HepG2 (cell line): ENCODE data around the gene COL9A3. TPM values are rescaled to one million over a fixed set of nuclear protein-coding genes. Genes with fewer than 3 reads are reported as not detected.

Experiments used
- DNMT3B ChIP-seq: conservative IDR thresholded peaks from 2 replicates; pipeline ENCODE4 v1.6.1; 2016; ENCODE audit warnings: missing biosample characterization, control low read depth
- EP300 ChIP-seq, 3 experiments: sonication (generic) in 1 of 3; formaldehyde crosslinking in 1 of 3; IDR thresholded peaks; 2 replicates each; pipeline versions ENCODE4 v1.5.1 to v1.6.1; 2011 to 2020; ENCODE audit warnings: low read depth in 2 of 3, low read length in 2 of 3, borderline replicate concordance in 1 of 3, improper control_type of control experiment in 1 of 3, mild to moderate bottlenecking in 1 of 3, missing genetic modification reagents in 1 of 3, moderate library complexity in 1 of 3
- FOXP1 ChIP-seq, 2 experiments: fragments of 450-650 bp in 1 of 2; IDR thresholded peaks; 2 replicates each; pipeline ENCODE4 v1.6.1; 2017 to 2018; ENCODE audit warnings: antibody characterized with exemption in 1 of 2
- JUNB ChIP-seq: sonication (generic); formaldehyde crosslinking; IDR thresholded peaks from 2 replicates; pipeline ENCODE4 v1.8.0; 2022; ENCODE audit warnings: missing genetic modification reagents, mild to moderate bottlenecking, borderline replicate concordance
- KLF16 ChIP-seq, 2 experiments: sonication (generic) in 1 of 2; formaldehyde crosslinking in 1 of 2; IDR thresholded peaks; 2 replicates each; pipeline versions ENCODE4 v1.6.1 to v1.8.0; 2016 to 2023; ENCODE audit warnings: missing genetic modification reagents in 2 of 2, missing compliant biosample characterization in 1 of 2
- NR2F2 ChIP-seq: IDR thresholded peaks from 2 replicates; pipeline ENCODE4 v1.6.1; 2012; ENCODE audit warnings: low read depth, inconsistent platforms, borderline replicate concordance
- PHB2 ChIP-seq: fragments of 450-650 bp; IDR thresholded peaks from 2 replicates; pipeline ENCODE4 v1.6.1; 2018; ENCODE audit not compliant: partially characterized antibody
- POLR2AphosphoS2 ChIP-seq: IDR thresholded peaks from 2 replicates; pipeline ENCODE4 v1.6.1; 2011; ENCODE audit warnings: low read depth, low read length, improper control_type of control experiment
- SIX1 ChIP-seq: sonication (generic); formaldehyde crosslinking; IDR thresholded peaks from 2 replicates; pipeline ENCODE4 v1.4.0; 2020; ENCODE audit warnings: missing genetic modification reagents, borderline replicate concordance
- SKI ChIP-seq: fragments of 450-650 bp; IDR thresholded peaks from one replicate; pipeline ENCODE4 v1.6.1; 2018; ENCODE audit warnings: mild to moderate bottlenecking; ENCODE audit not compliant: partially characterized antibody
- TAF15 ChIP-seq: fragments of 200-400 bp; formaldehyde crosslinking; IDR thresholded peaks from one replicate; pipeline ENCODE4 v1.6.1; 2018; ENCODE audit warnings: mild to moderate bottlenecking, low read depth, low read length; ENCODE audit not compliant: poor library complexity, severe bottlenecking
- U2AF2 ChIP-seq: fragments of 200-400 bp; formaldehyde crosslinking; IDR thresholded peaks from 2 replicates; pipeline ENCODE4 v1.6.1; 2017; ENCODE audit warnings: low read depth, mild to moderate bottlenecking, low read length
- ZFP1 ChIP-seq: IDR thresholded peaks from 2 replicates; pipeline ENCODE4 v1.6.1; 2016
- ZNF124 ChIP-seq: sonication (generic); formaldehyde crosslinking; IDR thresholded peaks from 2 replicates; pipeline ENCODE4 v1.4.0; 2020; ENCODE audit warnings: missing genetic modification reagents
- ZNF513 ChIP-seq: sonication (generic); formaldehyde crosslinking; conservative IDR thresholded peaks from 2 replicates; pipeline ENCODE4 v1.5.0; 2020; ENCODE audit warnings: missing genetic modification reagents
- ZNF570 ChIP-seq: sonication (generic); formaldehyde crosslinking; IDR thresholded peaks from 2 replicates; pipeline ENCODE4 v1.4.0; 2020; ENCODE audit warnings: mild to moderate bottlenecking, missing genetic modification reagents, borderline replicate concordance
- ZNF790 ChIP-seq: sonication (generic); formaldehyde crosslinking; IDR thresholded peaks from 2 replicates; pipeline ENCODE4 v1.8.0; 2022; ENCODE audit warnings: missing genetic modification reagents, mild to moderate bottlenecking, borderline replicate concordance
- polyA plus RNA-seq, 8 experiments: library from polyadenylated mRNA; depleted of rRNA in 3 of 8; stranded (reverse) in 7 of 8; unstranded in 1 of 8; fragments of >200 nt; fragmentation: Illumina TruSeq in 4 of 8; extraction: Trizol in 4 of 8; gene quantifications; 2 replicates each; pipeline versions ENCODE4 v1.2.1 to v1.2.3, GENCODE V29; 2011 to 2016; ENCODE audit warnings: low read depth in 4 of 8, missing spikeins in 1 of 8, mixed read lengths in 1 of 8; ENCODE audit not compliant: insufficient read depth in 1 of 8
- total RNA-seq, 5 experiments: library from RNA; depleted of rRNA; stranded (reverse); fragments of >200 nt; fragmentation: Illumina TruSeq; extraction: Trizol; gene quantifications; 2 replicates each; pipeline ENCODE4 v1.2.3, GENCODE V29; 2016; ENCODE audit warnings: low read depth in 1 of 5
- TF ChIP-seq, protein P1 (sequence below): sonication (generic); formaldehyde crosslinking; IDR thresholded peaks from 2 replicates; pipeline ENCODE4 v1.9.0; 2022; ENCODE audit warnings: missing genetic modification reagents, mild to moderate bottlenecking, borderline replicate concordance
- TF ChIP-seq, protein P2 (sequence below): sonication (generic); formaldehyde crosslinking; IDR thresholded peaks from 2 replicates; pipeline ENCODE4 v1.5.0; 2020; ENCODE audit warnings: mild to moderate bottlenecking, missing genetic modification reagents
- TF ChIP-seq, protein P3 (sequence below): sonication (generic); formaldehyde crosslinking; conservative IDR thresholded peaks from 2 replicates; pipeline ENCODE4 v1.8.0; 2022; ENCODE audit warnings: low read depth, missing genetic modification reagents

The COL9A3 gene
- total and polyA plus RNA-seq, 2 of the 13 experiments (the other 11 are each of a cell fraction or from before 2014, with no cell fraction given): 155 to 204 TPM

DNA sequence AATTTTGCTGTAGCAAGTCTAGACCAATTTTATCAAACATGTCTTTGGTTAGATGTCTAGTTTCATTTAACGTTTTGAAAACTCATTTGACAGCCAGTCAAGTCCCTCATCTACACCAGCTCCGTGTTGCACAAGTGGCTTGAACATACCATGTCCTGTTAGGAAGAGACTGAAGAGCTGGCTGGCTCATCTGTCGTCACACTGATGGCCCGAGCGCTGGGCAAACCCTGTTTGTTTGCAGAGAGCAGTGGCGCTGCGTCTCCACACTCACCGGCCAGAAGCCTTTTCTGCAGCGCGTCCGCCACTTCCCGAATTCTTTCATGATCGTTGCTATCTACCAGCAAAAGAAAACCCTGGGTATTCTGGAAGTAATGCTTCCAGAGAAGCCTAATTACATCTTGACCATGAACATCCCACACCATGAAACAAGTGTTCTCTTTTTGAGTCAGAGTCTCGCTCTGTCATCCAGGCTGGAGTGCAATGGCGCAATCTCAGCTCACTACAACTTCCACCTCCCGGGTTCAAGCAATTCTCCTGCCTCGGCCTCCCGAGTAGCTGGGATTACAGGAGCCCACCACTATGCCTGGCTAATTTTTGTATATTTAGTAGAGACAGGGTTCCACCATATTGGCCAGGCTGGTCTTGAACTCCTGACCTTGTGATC, 55.5 kb downstream of the COL9A3 start (continued):
- TF ChIP-seq TAF15: no peak
- no peak for TF ChIP-seq POLR2AphosphoS2
- TF ChIP-seq JUNB (CRISPR knock-in tag): no peak
- TF ChIP-seq FOXP1 (IDR thresholded peaks at IDR 0.05): no peak
- TF ChIP-seq FOXP1 (CRISPR knock-in tag; IDR thresholded peaks at IDR 0.05): no peak
- TF ChIP-seq U2AF2: no peak
- no peak for TF ChIP-seq PHB2
- 0 out of 4 replicates have a peak, but pooled peaks of 1 of the 2 experiments have one; percentile 4 for TF ChIP-seq EP300 (IDR thresholded peaks at IDR 0.05; ENCODE audit: low read depth in 2 of 2, low read length in 2 of 2)
- no peak for TF ChIP-seq EP300 (CRISPR knock-in tag; IDR thresholded peaks at IDR 0.05; ENCODE audit: borderline replicate concordance)
- TF ChIP-seq, protein P1, sequence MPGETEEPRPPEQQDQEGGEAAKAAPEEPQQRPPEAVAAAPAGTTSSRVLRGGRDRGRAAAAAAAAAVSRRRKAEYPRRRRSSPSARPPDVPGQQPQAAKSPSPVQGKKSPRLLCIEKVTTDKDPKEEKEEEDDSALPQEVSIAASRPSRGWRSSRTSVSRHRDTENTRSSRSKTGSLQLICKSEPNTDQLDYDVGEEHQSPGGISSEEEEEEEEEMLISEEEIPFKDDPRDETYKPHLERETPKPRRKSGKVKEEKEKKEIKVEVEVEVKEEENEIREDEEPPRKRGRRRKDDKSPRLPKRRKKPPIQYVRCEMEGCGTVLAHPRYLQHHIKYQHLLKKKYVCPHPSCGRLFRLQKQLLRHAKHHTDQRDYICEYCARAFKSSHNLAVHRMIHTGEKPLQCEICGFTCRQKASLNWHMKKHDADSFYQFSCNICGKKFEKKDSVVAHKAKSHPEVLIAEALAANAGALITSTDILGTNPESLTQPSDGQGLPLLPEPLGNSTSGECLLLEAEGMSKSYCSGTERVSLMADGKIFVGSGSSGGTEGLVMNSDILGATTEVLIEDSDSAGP (CRISPR knock-in tag): no peak
- TF ChIP-seq, protein P2, sequence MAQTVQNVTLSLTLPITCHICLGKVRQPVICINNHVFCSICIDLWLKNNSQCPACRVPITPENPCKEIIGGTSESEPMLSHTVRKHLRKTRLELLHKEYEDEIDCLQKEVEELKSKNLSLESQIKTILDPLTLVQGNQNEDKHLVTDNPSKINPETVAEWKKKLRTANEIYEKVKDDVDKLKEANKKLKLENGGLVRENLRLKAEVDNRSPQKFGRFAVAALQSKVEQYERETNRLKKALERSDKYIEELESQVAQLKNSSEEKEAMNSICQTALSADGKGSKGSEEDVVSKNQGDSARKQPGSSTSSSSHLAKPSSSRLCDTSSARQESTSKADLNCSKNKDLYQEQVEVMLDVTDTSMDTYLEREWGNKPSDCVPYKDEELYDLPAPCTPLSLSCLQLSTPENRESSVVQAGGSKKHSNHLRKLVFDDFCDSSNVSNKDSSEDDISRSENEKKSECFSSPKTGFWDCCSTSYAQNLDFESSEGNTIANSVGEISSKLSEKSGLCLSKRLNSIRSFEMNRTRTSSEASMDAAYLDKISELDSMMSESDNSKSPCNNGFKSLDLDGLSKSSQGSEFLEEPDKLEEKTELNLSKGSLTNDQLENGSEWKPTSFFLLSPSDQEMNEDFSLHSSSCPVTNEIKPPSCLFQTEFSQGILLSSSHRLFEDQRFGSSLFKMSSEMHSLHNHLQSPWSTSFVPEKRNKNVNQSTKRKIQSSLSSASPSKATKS: no peak
- TF ChIP-seq ZFP1 (CRISPR knock-in tag): no peak
- TF ChIP-seq ZNF513 (CRISPR knock-in tag): no peak
- TF ChIP-seq, protein P3, sequence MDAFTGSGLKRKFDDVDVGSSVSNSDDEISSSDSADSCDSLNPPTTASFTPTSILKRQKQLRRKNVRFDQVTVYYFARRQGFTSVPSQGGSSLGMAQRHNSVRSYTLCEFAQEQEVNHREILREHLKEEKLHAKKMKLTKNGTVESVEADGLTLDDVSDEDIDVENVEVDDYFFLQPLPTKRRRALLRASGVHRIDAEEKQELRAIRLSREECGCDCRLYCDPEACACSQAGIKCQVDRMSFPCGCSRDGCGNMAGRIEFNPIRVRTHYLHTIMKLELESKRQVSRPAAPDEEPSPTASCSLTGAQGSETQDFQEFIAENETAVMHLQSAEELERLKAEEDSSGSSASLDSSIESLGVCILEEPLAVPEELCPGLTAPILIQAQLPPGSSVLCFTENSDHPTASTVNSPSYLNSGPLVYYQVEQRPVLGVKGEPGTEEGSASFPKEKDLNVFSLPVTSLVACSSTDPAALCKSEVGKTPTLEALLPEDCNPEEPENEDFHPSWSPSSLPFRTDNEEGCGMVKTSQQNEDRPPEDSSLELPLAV: no peak
- TF ChIP-seq DNMT3B: no peak
- TF ChIP-seq KLF16 (CRISPR knock-in tag; IDR thresholded peaks at IDR 0.05): no peak; a peak in 1 of 4 replicates
- TF ChIP-seq SKI: peak; percentile 57
- TF ChIP-seq ZNF790: no peak
- TF ChIP-seq SIX1 (CRISPR knock-in tag): no peak
- no peak; the same call in 1 of the 2 replicates for TF ChIP-seq ZNF124 (CRISPR knock-in tag)
- TF ChIP-seq NR2F2: no peak
- TF ChIP-seq ZNF570 (CRISPR knock-in tag): no peak
